GM23248 (cell line): ENCODE results near the gene CD80. TPM values are rescaled to one million over a fixed set of nuclear protein-coding genes. Genes with fewer than 3 reads are reported as not detected.

Source experiments
- DNase-seq: peaks from one replicate; pipeline ENCODE4 v3.0.0-alpha.2; 2015
- H2AFZ ChIP-seq: fragments of 200-600 bp; sonication (generic); 2 replicates; pipeline ENCODE4 v1.6.1; 2016; ENCODE audit warnings: antibody characterized with exemption
- H3F3A ChIP-seq: fragments of 200-600 bp; sonication (generic); 2 replicates; pipeline ENCODE4 v1.6.1; 2016; ENCODE audit warnings: mild to moderate bottlenecking, antibody characterized with exemption, mixed run types; ENCODE audit not compliant: insufficient read depth
- H3K27ac ChIP-seq: fragments of 200-600 bp; sonication (generic); 2 replicates; pipeline ENCODE4 v1.5.1; 2016; ENCODE audit warnings: mild to moderate bottlenecking
- H3K27me3 ChIP-seq: fragments of 200-600 bp; sonication (generic); replicated peaks from 2 replicates; pipeline ENCODE4 v1.6.1; 2016; ENCODE audit warnings: mild to moderate bottlenecking; ENCODE audit not compliant: insufficient read depth
- H3K36me3 ChIP-seq: fragments of 200-600 bp; sonication (generic); 2 replicates; pipeline ENCODE4 v1.6.1; 2016; ENCODE audit warnings: low read depth, mild to moderate bottlenecking
- H3K4me1 ChIP-seq: fragments of 200-600 bp; sonication (generic); 2 replicates; pipeline ENCODE4 v1.6.1; 2016; ENCODE audit warnings: mild to moderate bottlenecking; ENCODE audit not compliant: insufficient read depth
- H3K4me2 ChIP-seq: fragments of 200-600 bp; sonication (generic); one replicate; pipeline ENCODE4 v1.6.1; 2016; ENCODE audit warnings: mild to moderate bottlenecking; ENCODE audit not compliant: unreplicated experiment
- H3K4me3 ChIP-seq: fragments of 200-600 bp; sonication (generic); 2 replicates; pipeline ENCODE4 v1.5.1; 2016; ENCODE audit warnings: mild to moderate bottlenecking
- H3K79me2 ChIP-seq: fragments of 200-600 bp; sonication (generic); 2 replicates; pipeline ENCODE4 v1.6.1; 2016; ENCODE audit warnings: mild to moderate bottlenecking; ENCODE audit not compliant: insufficient read depth
- H3K9ac ChIP-seq: fragments of 200-600 bp; sonication (generic); 2 replicates; pipeline ENCODE4 v1.6.1; 2016; ENCODE audit warnings: mild to moderate bottlenecking
- H3K9me2 ChIP-seq: fragments of 200-600 bp; sonication (generic); 2 replicates; pipeline ENCODE4 v1.6.1; 2016; ENCODE audit warnings: mixed run types, mild to moderate bottlenecking, moderate library complexity; ENCODE audit not compliant: insufficient read depth
- H3K9me3 ChIP-seq: fragments of 200-600 bp; sonication (generic); one replicate; pipeline ENCODE4 v1.6.1; 2017; ENCODE audit warnings: low read depth
- H4K20me1 ChIP-seq: fragments of 200-600 bp; sonication (generic); 2 replicates; pipeline ENCODE4 v1.6.0; 2016; ENCODE audit not compliant: insufficient read depth
- EZH2 ChIP-seq: fragments of 200-600 bp; sonication (generic); IDR thresholded peaks from 2 replicates; pipeline ENCODE4 v1.6.1; 2018; ENCODE audit warnings: antibody characterized with exemption, mild to moderate bottlenecking; ENCODE audit not compliant: insufficient read depth, poor library complexity, severe bottlenecking
- EZH2phosphoT487 ChIP-seq: fragments of 200-600 bp; sonication (generic); IDR thresholded peaks from 2 replicates; pipeline ENCODE4 v1.6.1; 2018; ENCODE audit warnings: antibody characterized with exemption, moderate library complexity, mild to moderate bottlenecking, low read depth; ENCODE audit not compliant: insufficient read depth
- WGBS, 2 experiments: methylation state at CpG; one replicate each; pipeline ENCODE4 v1.1.6; 2015 to 2017; ENCODE audit warnings: low lambda C conversion rate in 2 of 2, low coverage in 1 of 2; ENCODE audit errors: missing lambda C conversion rate in 2 of 2; 5-methylcytosine and 5-hydroxymethylcytosine counted together
- in situ Hi-C: fragments of 300-500 bp; cut with MboI; formaldehyde crosslinking; loops from 2 replicates; pipeline ENCODE4 v1.15.0; 2020
- polyA plus RNA-seq: library from polyadenylated mRNA; unstranded; fragments of >200 nt; fragmentation: Nextera tagmentation; extraction: Ambion mirVana; gene quantifications from 2 replicates; pipeline ENCODE4 v1.2.1, GENCODE V29; 2016
- total RNA-seq: library from RNA; depleted of rRNA; stranded (reverse); fragments of >200 nt; shearing (Covaris generic); gene quantifications from 2 replicates; pipeline ENCODE4 v1.2.3, GENCODE V29; 2014

CD80 gene
- total and polyA plus RNA-seq, 2 experiments from 2014 or later: not detected

DNA sequence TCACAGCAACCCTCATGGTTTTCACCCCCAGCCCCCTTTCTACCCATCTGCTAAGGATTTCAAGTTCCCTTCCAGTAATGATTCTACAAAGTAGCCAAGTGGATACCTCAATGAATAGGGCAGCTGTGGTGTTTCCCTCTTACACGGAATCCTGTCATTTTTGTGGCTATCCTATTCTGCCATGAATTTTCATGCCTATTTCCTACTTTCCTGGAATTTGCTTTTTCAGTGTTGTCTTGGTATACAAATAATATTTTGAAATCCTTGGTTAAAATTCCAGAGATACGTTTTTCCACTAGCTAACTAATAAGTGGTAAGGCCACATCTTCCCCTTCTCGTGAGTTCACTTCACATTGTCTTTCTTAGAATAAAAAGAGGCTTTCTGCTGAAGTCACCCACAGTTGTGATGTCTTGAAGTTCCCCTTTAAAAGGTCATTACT, 27.3 kb upstream of the CD80 start:
- no peaks in the 10 kb centered on the region for H3K9me3 ChIP-seq
- 0 out of 2 replicates have a peak, but pooled peaks cover 4% of the 10 kb centered on the region for H3K4me1 ChIP-seq
- no peak for DNase-seq
- H3K4me3 ChIP-seq: no peak overlapping the region
- no peaks in the 10 kb centered on the region for H3K36me3 ChIP-seq
- no peaks in the 10 kb centered on the region for H4K20me1 ChIP-seq
- H3K9me2 ChIP-seq: no peaks in the 10 kb centered on the region
- WGBS, 2 experiments: 79 to 87% methylated on average over 3 of the region's 3 CpGs
- H3K27me3 ChIP-seq: 0 out of 2 replicates have a peak, but pooled peaks cover under 1% of the 10 kb centered on the region
- no peaks in the 10 kb centered on the region for H3K79me2 ChIP-seq
- H3F3A ChIP-seq: no peaks in the 10 kb centered on the region
- in situ Hi-C loops: no loop called here
- H3K4me2 ChIP-seq: no peak overlapping the region
- H2AFZ ChIP-seq: no peak overlapping the region
- H3K27ac ChIP-seq: no peak overlapping the region
- TF ChIP-seq EZH2phosphoT487: no peak
- no peak for TF ChIP-seq EZH2
- H3K9ac ChIP-seq: no peak overlapping the region

GRCh38 chr3:119585856-119586570, 26.6 kb upstream of the CD80 start:
- Histone ChIP-seq H3K4me3 (no peak overlapping the region), H3K27me3 (no peaks in the 10 kb centered on the region), H3K9ac (no peak overlapping the region), H2AFZ (no peak overlapping the region), H3K9me3 (no peaks in the 10 kb centered on the region), H3K9me2 (no peaks in the 10 kb centered on the region), H3K79me2 (no peaks in the 10 kb centered on the region), H4K20me1 (no peaks in the 10 kb centered on the region), H3K27ac (no peak overlapping the region), H3K4me2 (no peak overlapping the region), H3F3A (no peaks in the 10 kb centered on the region), H3K4me1 (0 out of 2 replicates have a peak, but pooled peaks cover 4% of the 10 kb centered on the region), H3K36me3 (no peaks in the 10 kb centered on the region)
- no peak for TF ChIP-seq EZH2
- no peak for TF ChIP-seq EZH2phosphoT487
- DNase-seq: peak; percentile 31
- WGBS, 2 experiments: 85 to 87% methylated on average over 11 of the region's 11 CpGs
- in situ Hi-C loops: no loop called here

- no peak overlapping the region for H3K9ac ChIP-seq
- H3K9me2 ChIP-seq: no peaks in the 10 kb centered on the region
- H3K9me3 ChIP-seq: no peaks in the 10 kb centered on the region
- in situ Hi-C loops: no loop called here
- no peaks in the 10 kb centered on the region for H3K27me3 ChIP-seq
- no peak for DNase-seq
- 96 to 97% methylated on average over 10 of the region's 10 CpGs for WGBS, 2 experiments
- no peaks in the 10 kb centered on the region for H3F3A ChIP-seq
- no peaks in the 10 kb centered on the region for H3K79me2 ChIP-seq
- 0 out of 2 replicates have a peak, but pooled peaks cover 4% of the 10 kb centered on the region for H3K4me1 ChIP-seq
- no peak overlapping the region for H3K4me2 ChIP-seq
- H4K20me1 ChIP-seq: no peaks in the 10 kb centered on the region
- H2AFZ ChIP-seq: no peak overlapping the region
- TF ChIP-seq EZH2phosphoT487: no peak
- no peak for TF ChIP-seq EZH2
- H3K36me3 ChIP-seq: no peaks in the 10 kb centered on the region
- no peak overlapping the region for H3K4me3 ChIP-seq
- H3K27ac ChIP-seq: no peak overlapping the region
These were observed 25.8 kb upstream of the CD80 start for GRCh38 chr3:119585208-119585607.

DNA sequence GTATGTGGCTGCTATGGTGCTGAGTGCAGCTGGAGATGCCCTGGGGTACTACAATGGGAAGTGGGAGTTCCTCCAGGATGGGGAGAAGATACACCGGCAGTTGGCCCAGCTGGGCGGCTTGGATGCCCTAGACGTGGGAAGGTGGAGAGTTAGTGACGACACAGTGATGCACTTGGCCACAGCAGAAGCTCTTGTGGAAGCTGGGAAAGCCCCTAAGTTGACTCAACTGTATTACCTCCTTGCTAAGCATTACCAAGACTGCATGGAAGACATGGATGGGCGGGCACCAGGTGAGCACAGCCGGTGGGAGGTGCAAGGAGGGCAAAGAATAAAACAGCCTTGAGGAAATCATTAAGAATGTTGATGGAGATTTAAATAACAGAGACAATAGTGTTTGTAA, 22.8 kb upstream of the CD80 start:
- DNase-seq: no peak
- TF ChIP-seq EZH2phosphoT487: no peak
- no peak for TF ChIP-seq EZH2
- Histone ChIP-seq H3K9ac (no peak overlapping the region), H3F3A (no peaks in the 10 kb centered on the region), H4K20me1 (no peaks in the 10 kb centered on the region), H3K27me3 (no peaks in the 10 kb centered on the region), H3K79me2 (no peaks in the 10 kb centered on the region), H3K36me3 (no peaks in the 10 kb centered on the region), H3K4me1 (0 out of 2 replicates have a peak, but pooled peaks cover 4% of the 10 kb centered on the region), H3K4me3 (no peak overlapping the region), H3K27ac (no peak overlapping the region), H3K9me3 (no peaks in the 10 kb centered on the region), H2AFZ (no peak overlapping the region), H3K4me2 (no peak overlapping the region), H3K9me2 (no peaks in the 10 kb centered on the region)
- in situ Hi-C loops: no loop called here
- 90 to 94% methylated on average over 6 of the region's 6 CpGs for WGBS, 2 experiments
